Measurements from ENCODE around the gene PUSL1. TPM values are rescaled to one million over a fixed set of nuclear protein-coding genes. Genes with fewer than 3 reads are reported as not detected.
A peak's percentile ranks its signal among the peaks of the same experiment; 100 is the strongest.

PUSL1 gene
- total RNA-seq, 1 donor from 2014 or later: 43.4 TPM

- DNase-seq (ENCODE audit: low read depth): peak; percentile 55
Observed at GRCh38 chr1:1351511-1352427, 43.4 kb downstream of the PUSL1 start.

GRCh38 chr1:1352786-1353388, 44.5 kb downstream of the PUSL1 start:
- DNase-seq (ENCODE audit: low read depth): no peak

DNA sequence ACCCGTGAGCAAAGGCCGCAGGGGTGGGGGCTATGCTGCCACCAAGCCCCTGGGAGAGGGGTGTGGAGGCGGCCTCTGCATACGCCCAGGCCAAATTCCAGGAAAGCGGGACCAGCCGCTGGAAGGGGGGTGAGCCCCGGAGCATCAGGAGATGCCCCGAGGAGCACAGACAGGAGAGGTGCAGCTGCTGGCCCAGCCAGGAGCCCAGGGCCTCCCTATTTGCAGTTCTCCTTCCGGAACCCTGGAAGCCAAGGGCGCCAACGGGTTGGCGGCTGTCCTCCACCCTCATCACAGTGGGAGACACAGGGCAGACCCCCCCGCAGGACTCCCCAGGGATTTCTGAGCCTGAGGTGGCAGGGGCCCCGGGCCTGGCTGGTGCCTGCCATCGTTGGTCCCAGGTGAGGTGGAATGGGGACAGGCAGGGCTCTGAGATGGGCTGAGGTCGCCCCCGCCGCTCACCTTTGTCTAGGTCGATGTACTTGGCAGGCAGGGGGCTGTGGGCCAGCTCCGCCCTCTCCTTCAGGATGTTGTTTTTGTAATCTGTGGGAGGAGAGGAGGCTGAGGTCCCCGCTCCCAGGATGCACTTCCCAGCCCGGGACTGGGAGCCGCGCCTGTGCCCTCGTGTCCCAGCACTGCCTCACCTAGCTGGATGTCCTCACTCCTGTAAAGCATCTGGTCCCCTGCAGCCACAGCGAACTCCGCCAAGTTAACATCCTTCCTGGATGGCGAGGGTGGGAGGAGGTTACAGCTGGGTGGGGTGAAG, 45.2 kb downstream of the PUSL1 start:
- DNase-seq (ENCODE audit: low read depth): no peak

- no peak for DNase-seq (ENCODE audit: low read depth)
Observed at GRCh38 chr1:1354271-1355247, 46.2 kb downstream of the PUSL1 start.

- DNase-seq (ENCODE audit: low read depth): no peak
Observed at GRCh38 chr1:1355416-1355815, 47.0 kb downstream of the PUSL1 start.

DNA sequence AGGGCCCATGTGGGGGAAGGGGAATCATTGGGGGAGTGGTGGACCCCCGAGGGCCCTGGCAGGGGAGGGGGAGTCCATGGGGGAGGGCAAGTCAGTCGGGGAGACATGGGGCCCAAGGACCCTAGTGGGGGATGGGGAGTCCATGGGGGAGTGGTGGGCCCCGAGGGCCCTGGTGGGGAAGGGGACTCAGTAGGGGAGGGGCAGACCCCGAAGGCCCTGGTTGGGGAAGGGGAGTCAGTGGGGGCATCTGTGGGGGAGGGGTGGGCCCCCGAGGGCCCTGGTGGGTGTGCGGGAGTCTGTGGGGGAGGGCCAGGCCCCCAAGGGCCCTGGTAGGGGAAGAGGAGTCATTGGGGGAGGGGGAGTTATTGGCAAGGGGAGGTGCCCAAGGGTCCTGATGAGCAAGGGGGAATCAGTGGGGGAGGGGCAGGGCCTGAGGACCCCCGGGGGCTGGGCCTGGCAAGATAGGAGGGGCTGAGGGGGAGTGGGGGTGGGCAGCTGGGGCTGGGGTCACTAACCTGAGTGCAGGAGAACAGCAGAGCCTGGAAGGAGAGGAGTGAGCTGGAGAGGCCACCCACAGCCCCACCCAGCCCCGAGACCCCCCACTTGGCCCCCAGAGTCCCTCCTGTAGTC, 47.9 kb downstream of the PUSL1 start:
- DNase-seq (ENCODE audit: low read depth): no peak

DNA sequence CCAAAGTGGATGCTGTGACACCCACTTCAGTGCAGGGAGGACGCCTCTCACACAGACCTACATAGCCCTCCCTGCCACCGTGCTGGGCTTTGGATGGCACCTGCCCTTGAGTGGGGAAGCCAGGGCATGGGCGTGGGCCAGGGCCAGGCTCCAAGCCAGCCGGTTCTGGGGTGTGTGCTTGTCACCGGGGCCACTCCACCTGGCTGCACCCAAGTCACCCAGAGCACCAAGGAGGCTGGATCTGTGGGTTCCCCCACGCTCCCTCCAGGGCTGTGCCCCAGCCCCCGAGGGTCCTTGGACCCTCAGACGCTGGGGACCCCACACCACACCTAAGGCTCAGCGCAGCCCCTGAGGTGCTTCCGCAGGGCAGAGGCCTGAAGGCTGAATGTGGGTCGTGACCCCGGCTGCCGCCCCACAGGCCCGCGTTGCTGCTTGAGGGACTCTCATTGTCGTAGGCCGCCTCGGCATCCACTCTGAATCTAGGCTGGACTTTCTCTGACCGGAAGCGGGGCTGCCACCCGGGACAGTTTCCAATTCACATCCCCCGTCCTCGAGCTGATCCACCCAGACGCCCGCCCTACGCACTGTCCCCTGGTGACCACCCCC, 48.5 kb downstream of the PUSL1 start:
- peak; percentile 38 for DNase-seq (ENCODE audit: low read depth)

GRCh38 chr1:1357871-1358432, 49.6 kb downstream of the PUSL1 start:
- DNase-seq (ENCODE audit: low read depth): peak; percentile 39

DNA sequence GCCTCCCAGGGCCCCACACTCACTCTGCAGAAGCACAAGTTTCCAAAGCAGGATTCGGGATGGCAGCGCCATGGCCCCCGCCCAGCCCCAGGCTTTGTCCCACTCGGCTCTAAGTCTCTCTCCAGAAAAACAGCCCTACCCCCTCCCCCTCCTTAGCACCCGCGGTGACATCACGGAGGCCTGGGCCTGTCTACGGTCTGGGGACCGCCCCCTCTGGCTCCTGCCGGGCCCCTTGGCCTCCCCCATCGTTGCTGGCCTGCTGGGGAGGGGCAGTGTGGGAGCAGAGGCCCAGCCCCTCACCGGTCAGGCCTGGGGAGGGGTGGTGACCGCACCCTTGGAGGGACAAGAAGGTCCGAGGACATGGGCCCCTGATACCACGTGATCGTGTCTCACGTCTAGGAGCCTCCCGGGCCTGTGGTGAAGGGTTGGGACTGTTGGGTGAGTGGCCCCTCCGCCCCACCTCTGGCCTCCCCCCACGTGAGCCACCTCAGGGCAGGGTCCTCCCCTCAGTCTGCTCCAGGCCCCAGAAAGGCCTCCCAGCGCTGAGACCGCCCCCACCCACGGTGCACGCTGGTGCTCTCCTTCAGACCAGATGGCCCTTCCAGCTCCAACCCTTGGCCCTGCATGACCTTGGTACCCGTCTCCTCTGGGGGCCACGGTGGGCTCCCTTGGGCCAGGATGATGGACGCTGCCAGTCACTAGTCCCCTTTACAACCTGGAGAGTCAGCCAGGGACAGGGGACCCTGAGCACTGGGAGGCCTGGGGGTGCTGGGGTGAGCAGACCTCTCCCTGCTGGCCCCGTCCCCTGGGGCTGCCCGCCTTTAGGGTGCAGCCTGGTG, 50.3 kb downstream of the PUSL1 start, which contains the start of gene MXRA8:
TSS of gene MXRA8 (minus strand) at position 123 of the 839 bp plus-strand sequence. CDS start at position 72, 51 bp downstream.
- DNase-seq (ENCODE audit: low read depth): peak; percentile 90

DNA sequence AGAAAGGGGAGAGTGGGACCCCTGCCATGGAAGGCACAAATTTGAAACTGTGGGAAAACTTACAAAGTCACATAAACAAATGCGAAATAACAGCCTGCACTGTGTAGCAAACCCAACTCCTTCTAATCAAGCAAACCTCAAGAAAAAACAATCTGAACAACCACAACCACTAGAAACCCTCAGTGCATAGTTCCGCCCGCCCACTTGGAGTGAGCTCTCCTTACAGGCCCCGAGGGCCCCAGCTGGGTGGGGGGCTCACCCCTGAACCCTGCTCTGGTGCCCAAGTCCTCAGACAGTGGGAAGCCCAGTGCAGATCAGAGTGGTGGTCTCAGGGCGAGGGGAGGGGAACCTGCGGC, 50.9 kb downstream of the PUSL1 start:
- peak; percentile 70 for DNase-seq (ENCODE audit: low read depth)

- peak; percentile 74 for DNase-seq (ENCODE audit: low read depth)
Observed at GRCh38 chr1:1359664-1360468, 51.5 kb downstream of the PUSL1 start.

- peak; percentile 99 for DNase-seq (ENCODE audit: low read depth)
Observed at GRCh38 chr1:1360506-1361169, 52.2 kb downstream of the PUSL1 start.

Small RNA genes within 50 kb of the gene (microRNA-seq; reads per million reads assigned to microRNA genes)
- not detected for gene MIR6726
- gene MIR6727: not detected
- 0.48 reads per million for gene MIR6808

Other genes starting within 250 kb of the PUSL1 start
- gene RNF223, start 234.3 kb upstream of the PUSL1 start, total RNA-seq: 0.05 and 0.83 TPM in 2 replicates
- gene C1orf159, start 192.5 kb upstream of the PUSL1 start, total RNA-seq: 10.0 and 11.7 TPM in 2 replicates
- gene TTLL10, start 134.7 kb upstream of the PUSL1 start, total RNA-seq: not detected in 2 replicates
- gene TNFRSF18, start 102.0 kb upstream of the PUSL1 start, total RNA-seq: 0.47 TPM in 1 of 2 replicates, not detected in the other
- gene TNFRSF4, start 94.4 kb upstream of the PUSL1 start, total RNA-seq: not detected in 2 replicates
- 142 and 150 TPM in 2 replicates for gene SDF4, start 76.6 kb upstream of the PUSL1 start, total RNA-seq
- 61.8 and 68.1 TPM in 2 replicates for gene B3GALT6, start 76.4 kb upstream of the PUSL1 start, total RNA-seq
- gene C1QTNF12, start 61.9 kb upstream of the PUSL1 start, total RNA-seq: 1.2 TPM in 1 of 2 replicates, not detected in the other
- 50.3 and 52.2 TPM in 2 replicates for gene UBE2J2, start 34.7 kb upstream of the PUSL1 start, total RNA-seq
- 2.2 and 2.5 TPM in 2 replicates for gene SCNN1D, start 28.2 kb upstream of the PUSL1 start, total RNA-seq
- gene ACAP3, start 667 bp upstream of the PUSL1 start, total RNA-seq: 97.3 and 106 TPM in 2 replicates
- gene INTS11, start 16.1 kb downstream of the PUSL1 start, total RNA-seq: 74.5 and 76.4 TPM in 2 replicates
- gene CPTP, start 16.2 kb downstream of the PUSL1 start, total RNA-seq: 26.2 and 28.9 TPM in 2 replicates
- gene TAS1R3, start 22.7 kb downstream of the PUSL1 start, total RNA-seq: 0.10 and 0.13 TPM in 2 replicates
- gene DVL1, start 40.8 kb downstream of the PUSL1 start, total RNA-seq: 121 and 137 TPM in 2 replicates
- 224 and 252 TPM in 2 replicates for gene MXRA8, start 50.0 kb downstream of the PUSL1 start, total RNA-seq
- gene AURKAIP1, start 66.6 kb downstream of the PUSL1 start, total RNA-seq: 183 and 198 TPM in 2 replicates
- gene CCNL2, start 90.7 kb downstream of the PUSL1 start, total RNA-seq: 185 and 228 TPM in 2 replicates
- gene MRPL20, start 98.7 kb downstream of the PUSL1 start, total RNA-seq: 113 TPM in 2 replicates
- not detected in 2 replicates for gene ANKRD65, start 112.7 kb downstream of the PUSL1 start, total RNA-seq
- 0.52 and 1.0 TPM in 2 replicates for gene VWA1, start 127.1 kb downstream of the PUSL1 start, total RNA-seq
- not detected in 2 replicates for gene ATAD3C, start 141.1 kb downstream of the PUSL1 start, total RNA-seq
- 12.1 and 20.2 TPM in 2 replicates for gene ATAD3B, start 163.2 kb downstream of the PUSL1 start, total RNA-seq
- 31.3 and 41.9 TPM in 2 replicates for gene ATAD3A, start 203.6 kb downstream of the PUSL1 start, total RNA-seq
- not detected in 2 replicates for gene TMEM240, start 232.0 kb downstream of the PUSL1 start, total RNA-seq

All from myocyte (in vitro differentiated cells).